ENCODE results near the gene KIAA1143.

The KIAA1143 gene

DNA sequence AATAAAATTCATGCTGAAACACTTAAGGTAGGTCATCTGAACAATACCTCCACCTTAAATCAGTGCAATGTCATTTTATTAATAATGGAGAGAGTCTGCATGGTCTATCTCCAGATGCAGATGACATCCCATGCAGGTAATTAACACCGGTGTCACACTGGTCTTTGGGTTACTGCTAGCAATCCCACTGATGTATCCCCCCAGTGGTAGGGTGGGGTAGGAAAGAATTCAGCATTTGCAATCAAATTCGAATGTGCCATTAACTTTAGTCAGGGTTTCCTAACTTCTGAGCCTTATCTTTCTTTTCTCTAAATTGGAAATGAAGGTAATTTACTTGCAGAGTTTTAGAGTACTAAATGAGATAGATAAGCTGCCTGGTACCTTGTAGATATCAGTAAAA is 44.5 kb upstream of the KIAA1143 start:
- Histone ChIP-seq H3K4me1 (ENCODE audit: control insufficient read depth, insufficient read depth, low read length) (no peaks in the 10 kb centered on the region), H3K36me3 (ENCODE audit: control insufficient read depth in 2 of 2, insufficient read depth in 1 of 2, low read length in 2 of 2) (peaks cover 24 to 81% of the 10 kb centered on the region in 2 experiments), H3K4me3 (ENCODE audit: low read depth, low read length) (no peak overlapping the region), H3K9me3 (ENCODE audit: control insufficient read depth, insufficient read depth, low read depth, low read length) (no peaks in the 10 kb centered on the region), H3K27ac (ENCODE audit: extremely low read depth, low read depth, low read length) (no peak overlapping the region)
- ChIA-PET POLR2A (no interaction called here), CTCF (no interaction called here)
- TF ChIP-seq ZBTB20 (tag by site-specific recombination; IDR thresholded peaks at IDR 0.05) = no peak
- TF ChIP-seq, protein P1, sequence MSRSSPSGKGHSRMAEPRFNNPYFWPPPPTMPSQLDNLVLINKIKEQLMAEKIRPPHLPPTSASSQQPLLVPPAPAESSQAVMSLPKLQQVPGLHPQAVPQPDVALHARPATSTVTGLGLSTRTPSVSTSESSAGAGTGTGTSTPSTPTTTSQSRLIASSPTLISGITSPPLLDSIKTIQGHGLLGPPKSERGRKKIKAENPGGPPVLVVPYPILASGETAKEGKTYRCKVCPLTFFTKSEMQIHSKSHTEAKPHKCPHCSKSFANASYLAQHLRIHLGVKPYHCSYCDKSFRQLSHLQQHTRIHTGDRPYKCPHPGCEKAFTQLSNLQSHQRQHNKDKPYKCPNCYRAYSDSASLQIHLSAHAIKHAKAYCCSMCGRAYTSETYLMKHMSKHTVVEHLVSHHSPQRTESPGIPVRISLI (tag by site-specific recombination; IDR thresholded peaks at IDR 0.05) = no peak
- TF ChIP-seq IKZF3 (tag by site-specific recombination; IDR thresholded peaks at IDR 0.05) = no peak
- TF ChIP-seq ZNF571 (tag by site-specific recombination; IDR thresholded peaks at IDR 0.05) = no peak
- no peak for TF ChIP-seq REPIN1 (tag by site-specific recombination; IDR thresholded peaks at IDR 0.05; ENCODE audit: low read depth)
- no peak for TF ChIP-seq ZNF155 (tag by site-specific recombination; IDR thresholded peaks at IDR 0.05)
- no peak for TF ChIP-seq YY2 (tag by site-specific recombination; IDR thresholded peaks at IDR 0.05)
- TF ChIP-seq ZNF121 (tag by site-specific recombination; IDR thresholded peaks at IDR 0.05) = no peak
- no peak for TF ChIP-seq TRIM28 (IDR thresholded peaks at IDR 0.05; ENCODE audit: borderline replicate concordance, low read length)
- no peak for TF ChIP-seq ZBTB1 (tag by site-specific recombination; IDR thresholded peaks at IDR 0.05)
- TF ChIP-seq ZNF658 (tag by site-specific recombination; IDR thresholded peaks at IDR 0.05) = no peak
- TF ChIP-seq ZNF549 (tag by site-specific recombination; IDR thresholded peaks at IDR 0.05) = no peak
- TF ChIP-seq ZNF560 (tag by site-specific recombination; IDR thresholded peaks at IDR 0.05; ENCODE audit: borderline replicate concordance) = no peak
- TF ChIP-seq ZNF24 (tag by site-specific recombination; IDR thresholded peaks at IDR 0.05) = no peak

DNA sequence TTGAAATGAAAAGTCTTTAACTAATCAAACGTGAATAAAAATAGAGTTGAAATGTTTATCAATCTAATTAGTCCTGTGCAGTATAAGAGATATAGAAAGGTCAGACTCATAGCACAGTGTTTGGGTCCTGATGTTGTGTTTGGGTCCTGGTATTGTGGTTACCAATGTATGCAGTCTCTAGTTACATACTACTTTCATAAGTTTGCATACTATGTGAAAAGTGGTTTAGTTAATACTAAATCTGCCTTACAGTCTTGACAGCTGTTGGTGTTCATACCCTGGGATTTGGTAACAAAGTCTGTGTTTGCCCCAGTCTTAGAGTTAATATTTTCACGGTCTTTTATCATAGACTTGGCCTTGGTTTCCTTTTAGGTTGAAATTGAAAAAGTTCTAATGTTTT is 41.9 kb upstream of the KIAA1143 start:
- CTCF ChIA-PET = no interaction called here
- no peaks in the 10 kb centered on the region for H3K9me3 ChIP-seq (ENCODE audit: control insufficient read depth, insufficient read depth, low read depth, low read length)
- TF ChIP-seq ZNF837 (tag by site-specific recombination; IDR thresholded peaks at IDR 0.05) (no peak), ZNF449 (tag by site-specific recombination; IDR thresholded peaks at IDR 0.05) (no peak), KLF9 (tag by site-specific recombination; IDR thresholded peaks at IDR 0.05; ENCODE audit: low read depth) (no peak), ZNF146 (tag by site-specific recombination; IDR thresholded peaks at IDR 0.05) (no peak), ZBTB48 (tag by site-specific recombination; IDR thresholded peaks at IDR 0.05) (no peak), ZNF114 (tag by site-specific recombination; IDR thresholded peaks at IDR 0.05) (no peak), ZNF350 (tag by site-specific recombination; IDR thresholded peaks at IDR 0.05) (no peak), ZNF677 (tag by site-specific recombination; IDR thresholded peaks at IDR 0.05) (no peak), ZFP37 (tag by site-specific recombination; IDR thresholded peaks at IDR 0.05) (no peak), ZSCAN18 (tag by site-specific recombination; IDR thresholded peaks at IDR 0.05) (no peak)
- TF ChIP-seq, protein P2, sequence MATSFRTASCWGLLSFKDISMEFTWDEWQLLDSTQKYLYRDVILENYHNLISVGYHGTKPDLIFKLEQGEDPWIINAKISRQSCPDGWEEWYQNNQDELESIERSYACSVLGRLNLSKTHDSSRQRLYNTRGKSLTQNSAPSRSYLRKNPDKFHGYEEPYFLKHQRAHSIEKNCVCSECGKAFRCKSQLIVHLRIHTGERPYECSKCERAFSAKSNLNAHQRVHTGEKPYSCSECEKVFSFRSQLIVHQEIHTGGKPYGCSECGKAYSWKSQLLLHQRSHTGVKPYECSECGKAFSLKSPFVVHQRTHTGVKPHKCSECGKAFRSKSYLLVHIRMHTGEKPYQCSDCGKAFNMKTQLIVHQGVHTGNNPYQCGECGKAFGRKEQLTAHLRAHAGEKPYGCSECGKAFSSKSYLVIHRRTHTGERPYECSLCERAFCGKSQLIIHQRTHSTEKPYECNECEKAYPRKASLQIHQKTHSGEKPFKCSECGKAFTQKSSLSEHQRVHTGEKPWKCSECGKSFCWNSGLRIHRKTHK (tag by site-specific recombination; IDR thresholded peaks at IDR 0.05) = no peak
- TF ChIP-seq, protein P3, sequence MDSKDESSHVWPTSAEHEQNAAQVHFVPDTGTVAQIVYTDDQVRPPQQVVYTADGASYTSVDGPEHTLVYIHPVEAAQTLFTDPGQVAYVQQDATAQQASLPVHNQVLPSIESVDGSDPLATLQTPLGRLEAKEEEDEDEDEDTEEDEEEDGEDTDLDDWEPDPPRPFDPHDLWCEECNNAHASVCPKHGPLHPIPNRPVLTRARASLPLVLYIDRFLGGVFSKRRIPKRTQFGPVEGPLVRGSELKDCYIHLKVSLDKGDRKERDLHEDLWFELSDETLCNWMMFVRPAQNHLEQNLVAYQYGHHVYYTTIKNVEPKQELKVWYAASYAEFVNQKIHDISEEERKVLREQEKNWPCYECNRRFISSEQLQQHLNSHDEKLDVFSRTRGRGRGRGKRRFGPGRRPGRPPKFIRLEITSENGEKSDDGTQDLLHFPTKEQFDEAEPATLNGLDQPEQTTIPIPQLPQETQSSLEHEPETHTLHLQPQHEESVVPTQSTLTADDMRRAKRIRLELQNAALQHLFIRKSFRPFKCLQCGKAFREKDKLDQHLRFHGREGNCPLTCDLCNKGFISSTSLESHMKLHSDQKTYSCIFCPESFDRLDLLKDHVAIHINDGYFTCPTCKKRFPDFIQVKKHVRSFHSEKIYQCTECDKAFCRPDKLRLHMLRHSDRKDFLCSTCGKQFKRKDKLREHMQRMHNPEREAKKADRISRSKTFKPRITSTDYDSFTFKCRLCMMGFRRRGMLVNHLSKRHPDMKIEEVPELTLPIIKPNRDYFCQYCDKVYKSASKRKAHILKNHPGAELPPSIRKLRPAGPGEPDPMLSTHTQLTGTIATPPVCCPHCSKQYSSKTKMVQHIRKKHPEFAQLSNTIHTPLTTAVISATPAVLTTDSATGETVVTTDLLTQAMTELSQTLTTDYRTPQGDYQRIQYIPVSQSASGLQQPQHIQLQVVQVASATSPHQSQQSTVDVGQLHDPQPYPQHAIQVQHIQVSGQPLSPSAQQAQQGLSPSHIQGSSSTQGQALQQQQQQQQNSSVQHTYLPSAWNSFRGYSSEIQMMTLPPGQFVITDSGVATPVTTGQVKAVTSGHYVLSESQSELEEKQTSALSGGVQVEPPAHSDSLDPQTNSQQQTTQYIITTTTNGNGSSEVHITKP (tag by site-specific recombination; IDR thresholded peaks at IDR 0.05) = no peak
- H3K4me3 ChIP-seq (ENCODE audit: low read depth, low read length) = no peak overlapping the region
- no peaks in the 10 kb centered on the region for H3K4me1 ChIP-seq (ENCODE audit: control insufficient read depth, insufficient read depth, low read length)
- peaks cover 23 to 87% of the 10 kb centered on the region in 2 experiments for H3K36me3 ChIP-seq (ENCODE audit: control insufficient read depth in 2 of 2, insufficient read depth in 1 of 2, low read length in 2 of 2)
- POLR2A ChIA-PET = no interaction called here
- no peak overlapping the region for H3K27ac ChIP-seq (ENCODE audit: extremely low read depth, low read depth, low read length)

Measured in HEK293 (cell line).